ENCODE measurements around the gene PLXNB1.
A peak's percentile ranks its signal among the peaks of the same experiment; 100 is the strongest.
"Not testable (repeated sequence)": the region's sequence is repeated elsewhere in the genome, so short reads cannot be mapped to it uniquely, and the experiment has no call there.

Gene PLXNB1, protein sequence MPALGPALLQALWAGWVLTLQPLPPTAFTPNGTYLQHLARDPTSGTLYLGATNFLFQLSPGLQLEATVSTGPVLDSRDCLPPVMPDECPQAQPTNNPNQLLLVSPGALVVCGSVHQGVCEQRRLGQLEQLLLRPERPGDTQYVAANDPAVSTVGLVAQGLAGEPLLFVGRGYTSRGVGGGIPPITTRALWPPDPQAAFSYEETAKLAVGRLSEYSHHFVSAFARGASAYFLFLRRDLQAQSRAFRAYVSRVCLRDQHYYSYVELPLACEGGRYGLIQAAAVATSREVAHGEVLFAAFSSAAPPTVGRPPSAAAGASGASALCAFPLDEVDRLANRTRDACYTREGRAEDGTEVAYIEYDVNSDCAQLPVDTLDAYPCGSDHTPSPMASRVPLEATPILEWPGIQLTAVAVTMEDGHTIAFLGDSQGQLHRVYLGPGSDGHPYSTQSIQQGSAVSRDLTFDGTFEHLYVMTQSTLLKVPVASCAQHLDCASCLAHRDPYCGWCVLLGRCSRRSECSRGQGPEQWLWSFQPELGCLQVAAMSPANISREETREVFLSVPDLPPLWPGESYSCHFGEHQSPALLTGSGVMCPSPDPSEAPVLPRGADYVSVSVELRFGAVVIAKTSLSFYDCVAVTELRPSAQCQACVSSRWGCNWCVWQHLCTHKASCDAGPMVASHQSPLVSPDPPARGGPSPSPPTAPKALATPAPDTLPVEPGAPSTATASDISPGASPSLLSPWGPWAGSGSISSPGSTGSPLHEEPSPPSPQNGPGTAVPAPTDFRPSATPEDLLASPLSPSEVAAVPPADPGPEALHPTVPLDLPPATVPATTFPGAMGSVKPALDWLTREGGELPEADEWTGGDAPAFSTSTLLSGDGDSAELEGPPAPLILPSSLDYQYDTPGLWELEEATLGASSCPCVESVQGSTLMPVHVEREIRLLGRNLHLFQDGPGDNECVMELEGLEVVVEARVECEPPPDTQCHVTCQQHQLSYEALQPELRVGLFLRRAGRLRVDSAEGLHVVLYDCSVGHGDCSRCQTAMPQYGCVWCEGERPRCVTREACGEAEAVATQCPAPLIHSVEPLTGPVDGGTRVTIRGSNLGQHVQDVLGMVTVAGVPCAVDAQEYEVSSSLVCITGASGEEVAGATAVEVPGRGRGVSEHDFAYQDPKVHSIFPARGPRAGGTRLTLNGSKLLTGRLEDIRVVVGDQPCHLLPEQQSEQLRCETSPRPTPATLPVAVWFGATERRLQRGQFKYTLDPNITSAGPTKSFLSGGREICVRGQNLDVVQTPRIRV (N-terminal part only)

DNA sequence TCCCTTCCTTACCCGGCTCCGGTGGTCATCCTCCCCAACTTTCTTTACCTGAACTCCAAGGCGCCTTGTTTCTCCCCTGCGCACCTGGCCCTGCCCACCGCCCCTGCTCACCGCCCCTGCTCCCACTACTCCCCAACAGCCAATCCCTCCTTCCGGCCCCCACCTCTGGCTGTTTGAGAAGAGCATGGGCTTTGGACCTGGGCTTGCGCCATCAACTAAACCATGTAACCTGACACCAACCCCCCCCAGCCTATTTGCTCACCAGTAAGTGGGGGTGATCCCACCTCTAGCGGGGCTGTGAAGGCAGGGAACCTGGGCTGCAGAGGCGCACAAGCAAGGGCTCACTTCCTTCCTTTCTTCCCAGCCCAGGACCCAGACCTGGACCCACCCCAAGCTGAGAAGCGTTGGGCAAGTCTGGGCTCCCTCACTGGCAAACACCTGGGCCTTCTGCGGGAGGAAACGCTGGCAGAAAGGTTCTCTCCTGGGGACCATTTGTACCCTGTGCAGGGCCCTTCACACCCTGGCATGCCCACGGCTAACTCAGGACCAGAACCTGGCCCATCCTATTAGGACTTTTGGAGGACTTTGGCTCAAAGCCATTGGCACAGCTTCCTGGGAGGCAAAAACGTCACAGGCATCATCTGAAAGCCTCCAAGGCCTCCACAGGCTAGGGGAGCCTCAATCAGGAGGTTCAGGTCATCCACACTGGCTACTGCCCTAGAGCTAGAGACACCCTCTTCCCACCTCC is at the start of gene PLXNB1:
Gene PLXNB1, minus strand, starts transcription at position 127 of the 748 bp plus-strand sequence. CDS start 5,475 bp downstream, outside the sequence.
- DNase-seq (ENCODE audit: low read depth), result no peak

DNA sequence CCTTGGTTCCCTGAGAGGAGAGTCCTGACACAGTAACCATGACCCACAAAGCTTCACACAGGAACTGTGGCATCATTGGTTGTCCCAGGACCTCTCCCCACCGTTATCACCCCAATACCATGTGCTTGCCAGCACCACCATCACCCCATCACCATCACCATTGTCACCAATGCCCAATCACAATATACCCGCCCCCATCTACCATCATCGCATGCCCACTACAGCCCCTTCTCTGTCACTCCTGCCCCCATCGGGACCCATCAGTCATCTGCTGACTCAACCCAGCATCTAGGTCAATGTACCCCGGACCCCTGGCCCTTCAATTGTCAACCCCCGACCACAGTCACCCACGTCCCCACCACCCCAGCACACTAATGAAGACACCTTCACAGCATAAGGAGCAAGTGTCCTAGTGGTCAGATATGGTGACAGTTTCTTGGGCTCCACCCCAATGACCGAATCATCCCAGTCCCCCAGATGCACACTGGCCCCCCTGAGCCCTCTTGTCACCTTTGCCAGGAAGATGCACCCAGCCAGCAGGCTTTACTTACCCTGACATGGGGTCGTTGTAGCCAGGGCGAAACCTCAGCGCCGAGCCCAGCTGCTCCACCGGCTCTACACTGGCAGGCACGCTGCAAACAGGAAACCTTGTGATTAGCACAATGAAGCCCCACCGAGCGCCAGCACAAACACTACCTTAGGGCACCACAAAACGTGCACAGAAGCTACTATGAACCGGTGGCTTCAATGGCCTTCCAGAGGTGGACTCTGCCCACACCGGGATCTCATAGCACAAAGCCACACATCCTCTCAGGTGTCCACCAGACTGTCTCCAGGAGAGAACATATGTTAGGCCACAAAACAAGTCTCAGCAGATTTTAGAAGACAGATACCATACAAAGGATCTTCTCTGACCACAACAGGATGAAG is 49.0 kb upstream of the PLXNB1 start:
- DNase-seq (ENCODE audit: low read depth), result no peak

DNA sequence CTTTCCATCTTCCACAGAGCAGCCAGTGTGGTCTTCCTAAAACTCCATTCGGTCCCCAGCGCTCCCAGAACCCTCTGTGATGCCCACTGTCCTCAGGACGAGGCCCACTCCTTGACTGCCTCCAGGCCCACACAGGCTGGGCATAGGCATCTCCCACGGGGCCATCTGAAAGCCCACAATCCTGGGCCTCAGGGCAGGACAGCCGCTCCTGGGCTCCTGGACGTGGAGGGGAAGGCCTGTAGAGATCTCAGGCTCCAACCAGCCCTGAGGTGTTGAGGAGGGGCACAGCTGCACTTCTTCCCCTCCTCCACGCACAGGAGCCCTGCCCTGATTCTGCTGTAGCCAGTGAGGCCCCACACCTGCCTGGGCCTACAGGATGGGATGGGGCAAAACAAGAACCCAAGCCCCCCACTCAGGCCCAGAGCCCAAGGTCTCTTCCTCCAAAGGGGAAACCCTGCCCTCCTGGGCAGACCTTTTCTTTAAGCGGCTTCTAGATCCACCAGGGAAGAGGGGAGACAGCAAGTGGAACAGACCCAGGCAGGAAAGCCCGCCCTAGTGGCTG is 48.2 kb upstream of the PLXNB1 start:
- no peak for DNase-seq (ENCODE audit: low read depth)

- DNase-seq (ENCODE audit: low read depth), result no peak
Observed at GRCh38 chr3:48476426-48477053, 46.7 kb upstream of the PLXNB1 start.

DNA sequence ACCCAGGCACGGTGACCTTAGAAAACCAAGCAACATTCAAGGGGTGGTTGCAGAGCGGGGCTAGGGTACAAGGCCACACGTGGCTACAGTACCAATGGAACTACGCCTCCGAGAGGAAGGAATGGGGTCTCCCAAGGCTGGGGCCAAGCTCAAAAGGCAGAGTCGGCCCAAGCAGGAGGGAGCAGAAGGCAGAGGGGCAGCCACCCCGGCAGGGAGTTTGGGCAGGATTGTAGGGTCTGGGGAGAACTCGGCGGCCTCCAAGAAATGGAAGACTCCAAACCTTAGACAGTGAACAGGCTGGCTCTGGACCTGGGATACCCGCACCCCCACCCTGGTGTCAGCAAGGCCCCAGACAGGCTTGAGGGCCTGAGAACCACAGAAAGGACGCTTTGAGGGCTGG is 45.3 kb upstream of the PLXNB1 start:
- DNase-seq (ENCODE audit: low read depth), result no peak

GRCh38 chr3:48474619-48475018 is 44.7 kb upstream of the PLXNB1 start:
- no peak for DNase-seq (ENCODE audit: low read depth)

DNA sequence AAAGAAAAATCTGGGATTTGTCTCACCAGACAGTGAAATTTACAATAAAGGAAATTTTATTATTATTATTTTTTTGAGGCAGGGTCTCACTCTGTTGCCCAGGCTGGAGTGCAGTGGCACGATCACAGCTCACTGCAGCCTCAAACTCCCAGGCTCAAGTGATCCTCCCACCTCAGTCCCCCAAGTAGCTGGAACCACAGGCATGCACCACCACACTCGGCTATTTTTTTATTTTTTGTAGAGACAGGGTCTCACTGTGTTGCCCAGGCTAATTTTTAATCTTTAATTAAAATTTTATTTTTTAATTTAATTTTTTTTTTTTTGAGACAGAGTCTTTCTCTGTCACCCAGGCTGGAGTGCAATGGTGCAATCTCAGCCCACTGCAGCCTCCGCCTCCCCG is 44.1 kb upstream of the PLXNB1 start:
- DNase-seq (ENCODE audit: low read depth), result not testable (repeated sequence)

DNA sequence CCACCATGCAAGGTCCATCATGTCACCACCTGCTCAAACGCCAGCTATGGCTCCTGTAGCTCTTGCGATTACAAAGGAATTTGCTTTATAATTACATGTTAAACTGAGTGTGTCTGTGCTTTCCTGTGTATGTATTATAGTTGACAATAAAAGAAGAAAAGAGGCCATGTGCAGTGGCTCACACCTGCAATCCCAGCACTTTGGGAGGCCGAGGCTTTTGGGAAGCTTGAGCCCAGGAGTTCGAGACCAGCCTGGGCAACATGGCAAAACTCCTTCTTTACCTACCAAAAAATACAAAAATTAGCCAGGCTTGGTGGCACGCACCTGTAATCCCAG is 43.7 kb upstream of the PLXNB1 start:
- DNase-seq (ENCODE audit: low read depth), result no peak

GRCh38 chr3:48472923-48473616 is 43.2 kb upstream of the PLXNB1 start:
- peak; percentile 88 for DNase-seq (ENCODE audit: low read depth)

DNA sequence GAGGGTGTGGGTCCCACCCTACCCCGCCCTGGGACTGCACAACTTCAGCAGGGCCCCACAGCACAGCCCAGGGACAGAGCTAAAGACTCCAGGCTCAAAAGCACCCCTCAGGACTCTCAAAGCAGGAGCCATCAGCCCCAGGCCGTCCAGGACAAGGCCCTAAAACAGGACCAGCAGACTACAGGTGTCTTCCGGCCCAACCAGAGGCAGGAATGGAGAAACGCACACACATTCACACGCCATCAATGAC is 42.7 kb upstream of the PLXNB1 start:
- DNase-seq (ENCODE audit: low read depth), result no peak

DNA sequence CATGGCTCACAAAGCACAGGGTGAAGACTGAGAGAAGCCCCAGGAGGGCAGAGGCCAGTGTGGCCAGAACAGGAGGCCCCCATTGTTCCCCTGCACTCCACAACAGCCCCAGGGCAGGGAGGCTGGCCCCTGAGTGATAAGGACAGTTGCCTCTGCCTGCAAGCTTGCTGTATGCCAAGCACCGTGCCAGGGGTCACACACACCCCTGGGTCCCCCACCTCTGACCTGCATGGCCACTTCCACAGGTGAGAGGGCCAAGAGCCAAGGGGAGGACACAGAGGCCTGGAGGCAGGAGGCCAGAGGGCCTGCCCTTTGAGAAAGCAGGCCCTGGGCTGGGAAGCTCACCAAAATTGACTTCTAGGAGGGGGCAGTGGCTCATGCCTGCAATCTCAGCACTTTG is 40.4 kb upstream of the PLXNB1 start:
- DNase-seq (ENCODE audit: low read depth), result no peak

DNA sequence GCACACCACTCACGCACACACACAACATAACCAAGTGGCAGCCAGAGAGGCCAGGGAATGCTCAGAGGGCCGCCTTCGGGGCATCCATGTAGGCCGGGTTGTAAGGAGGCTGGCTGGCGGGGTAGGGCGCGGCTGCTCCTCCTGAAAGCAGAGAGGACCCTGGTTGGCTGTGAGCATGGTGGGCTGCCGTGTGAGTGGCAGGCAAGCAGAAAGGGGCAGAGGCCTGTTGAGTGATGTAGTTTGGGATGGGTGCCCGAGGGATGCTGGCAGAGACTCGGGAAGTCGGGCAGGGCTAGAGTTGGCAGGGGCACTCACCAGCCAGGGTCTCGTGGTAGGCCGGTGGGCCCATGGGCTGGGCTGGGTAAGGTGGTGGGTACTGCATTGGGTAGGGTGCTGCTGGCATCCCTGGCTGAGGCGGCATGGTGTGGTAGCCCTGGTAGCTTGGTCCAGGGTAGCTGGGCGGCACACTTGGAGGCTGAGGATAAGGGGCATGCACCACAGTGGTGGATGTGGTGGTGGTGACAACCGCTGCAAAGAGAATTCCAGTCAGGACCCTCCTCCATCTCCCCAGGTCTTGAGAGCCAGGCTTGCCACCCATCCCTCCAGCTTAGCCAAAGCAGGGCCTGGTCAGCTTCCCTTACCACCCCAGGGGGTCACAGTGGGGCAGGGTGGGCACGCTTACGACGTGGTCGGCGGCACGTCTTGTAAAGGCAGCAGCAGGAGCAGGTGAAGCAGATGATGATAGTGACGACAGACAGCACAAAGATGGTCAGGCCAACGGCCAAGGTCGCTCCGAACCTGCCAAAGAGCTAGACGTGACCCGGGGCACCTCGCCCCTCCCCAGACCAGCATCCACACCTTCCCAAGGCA is 39.4 kb upstream of the PLXNB1 start:
- DNase-seq (ENCODE audit: low read depth), result no peak

GRCh38 chr3:48468329-48468731 is 38.4 kb upstream of the PLXNB1 start:
- no peak for DNase-seq (ENCODE audit: low read depth)

DNA sequence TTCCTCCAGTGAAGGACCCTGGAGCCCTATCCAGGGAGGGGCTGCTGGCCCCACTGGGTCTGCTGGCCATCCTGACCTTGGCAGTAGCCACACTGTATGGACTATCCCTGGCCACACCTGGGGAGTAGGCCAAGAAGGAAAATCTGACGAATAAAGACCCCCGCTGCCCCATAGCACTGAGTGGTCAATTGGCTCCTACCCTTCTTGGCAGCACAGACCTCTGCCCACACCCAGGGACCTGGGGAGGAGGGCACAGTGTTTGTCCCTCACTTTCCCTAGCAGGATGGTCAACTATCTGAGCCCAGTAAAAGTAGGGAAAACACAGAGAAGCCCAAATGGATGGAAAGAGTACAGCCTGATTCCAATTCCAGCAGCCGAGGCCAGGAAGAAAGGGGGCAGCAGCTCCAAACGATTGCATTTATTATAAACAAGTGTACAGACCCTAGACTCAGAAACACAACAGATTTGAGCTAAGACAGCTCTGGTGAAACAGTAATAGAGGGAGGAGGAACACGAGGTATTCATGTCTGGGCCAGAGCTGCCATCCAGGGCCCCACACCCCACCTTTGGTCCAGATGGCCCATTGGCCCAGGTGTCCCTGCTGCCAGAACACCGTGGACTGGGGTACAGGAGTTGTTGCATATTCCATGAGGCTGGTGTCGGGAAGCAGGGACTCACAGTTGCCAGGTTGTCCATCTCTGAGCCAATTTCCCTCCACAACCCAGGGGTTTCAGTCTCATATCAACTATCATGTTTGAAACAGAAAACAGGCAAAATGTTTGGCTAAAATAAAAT is 37.8 kb upstream of the PLXNB1 start:
- no peak for DNase-seq (ENCODE audit: low read depth)

- DNase-seq (ENCODE audit: low read depth), result no peak
Observed at GRCh38 chr3:48467110-48467454, 37.2 kb upstream of the PLXNB1 start.

GRCh38 chr3:48466386-48467109 is 36.7 kb upstream of the PLXNB1 start:
- DNase-seq (ENCODE audit: low read depth), result no peak
